Astrocyte of the spinal cord (primary cell): ENCODE data around the gene NKX2-4.

ENCODE experiments used
- DNase-seq: peaks from one replicate; pipeline ENCODE4 v3.0.0; 2011; ENCODE audit warnings: low read depth, low spot score
- H3K4me3 ChIP-seq: 2 replicates; pipeline ENCODE4 v1.5.1; 2011; ENCODE audit warnings: low read depth, mild to moderate bottlenecking, low read length, moderate library complexity
- in situ Hi-C: cut with HindIII; loops from 2 replicates; pipeline ENCODE4 v1.10.0; 2017; ENCODE audit warnings: low sequenced_read_pairs
- TF ChIP-seq, protein P1 (sequence below): IDR thresholded peaks from 2 replicates; pipeline ENCODE4 v1.5.1; 2012; ENCODE audit warnings: low read depth, mild to moderate bottlenecking, low read length, inconsistent platforms

The NKX2-4 gene

GRCh38 chr20:21397341-21398108, at the start of gene NKX2-4:
Gene NKX2-4, minus strand, starts transcription at chr20:21397526. Its CDS starts 127 bp downstream, at chr20:21397399.
- DNase-seq: no peak
- in situ Hi-C loops: no loop called here
- TF ChIP-seq, protein P1, sequence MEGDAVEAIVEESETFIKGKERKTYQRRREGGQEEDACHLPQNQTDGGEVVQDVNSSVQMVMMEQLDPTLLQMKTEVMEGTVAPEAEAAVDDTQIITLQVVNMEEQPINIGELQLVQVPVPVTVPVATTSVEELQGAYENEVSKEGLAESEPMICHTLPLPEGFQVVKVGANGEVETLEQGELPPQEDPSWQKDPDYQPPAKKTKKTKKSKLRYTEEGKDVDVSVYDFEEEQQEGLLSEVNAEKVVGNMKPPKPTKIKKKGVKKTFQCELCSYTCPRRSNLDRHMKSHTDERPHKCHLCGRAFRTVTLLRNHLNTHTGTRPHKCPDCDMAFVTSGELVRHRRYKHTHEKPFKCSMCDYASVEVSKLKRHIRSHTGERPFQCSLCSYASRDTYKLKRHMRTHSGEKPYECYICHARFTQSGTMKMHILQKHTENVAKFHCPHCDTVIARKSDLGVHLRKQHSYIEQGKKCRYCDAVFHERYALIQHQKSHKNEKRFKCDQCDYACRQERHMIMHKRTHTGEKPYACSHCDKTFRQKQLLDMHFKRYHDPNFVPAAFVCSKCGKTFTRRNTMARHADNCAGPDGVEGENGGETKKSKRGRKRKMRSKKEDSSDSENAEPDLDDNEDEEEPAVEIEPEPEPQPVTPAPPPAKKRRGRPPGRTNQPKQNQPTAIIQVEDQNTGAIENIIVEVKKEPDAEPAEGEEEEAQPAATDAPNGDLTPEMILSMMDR: no peak
- no peak within 1 kb of the TSS for H3K4me3 ChIP-seq

DNA sequence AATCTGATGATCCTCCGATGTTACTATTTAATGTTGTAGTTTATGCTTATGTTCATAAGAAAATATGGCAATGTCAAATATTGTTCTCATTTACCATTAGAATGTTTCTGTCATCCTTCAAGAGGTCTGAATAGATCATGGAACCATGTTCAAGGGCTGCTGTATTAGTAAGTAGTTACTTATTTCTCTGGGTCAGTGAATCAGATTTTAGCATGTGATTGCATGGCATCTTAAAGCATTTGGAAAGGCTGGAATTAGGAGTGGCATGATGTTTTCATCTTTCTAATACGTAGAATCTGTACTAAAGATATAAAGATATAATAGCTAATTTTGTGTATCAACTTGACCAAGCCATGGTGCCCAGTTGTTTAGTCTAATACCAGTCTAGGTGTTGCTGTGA, 40.5 kb upstream of the NKX2-4 start:
- TF ChIP-seq, protein P1: no peak
- H3K4me3 ChIP-seq: no peak overlapping the region
- in situ Hi-C loops: no loop called here
- DNase-seq: no peak

GRCh38 chr20:21437248-21437647, 39.9 kb upstream of the NKX2-4 start:
- TF ChIP-seq, protein P1: no peak
- in situ Hi-C loops: no loop called here
- DNase-seq: no peak
- no peak overlapping the region for H3K4me3 ChIP-seq

DNA sequence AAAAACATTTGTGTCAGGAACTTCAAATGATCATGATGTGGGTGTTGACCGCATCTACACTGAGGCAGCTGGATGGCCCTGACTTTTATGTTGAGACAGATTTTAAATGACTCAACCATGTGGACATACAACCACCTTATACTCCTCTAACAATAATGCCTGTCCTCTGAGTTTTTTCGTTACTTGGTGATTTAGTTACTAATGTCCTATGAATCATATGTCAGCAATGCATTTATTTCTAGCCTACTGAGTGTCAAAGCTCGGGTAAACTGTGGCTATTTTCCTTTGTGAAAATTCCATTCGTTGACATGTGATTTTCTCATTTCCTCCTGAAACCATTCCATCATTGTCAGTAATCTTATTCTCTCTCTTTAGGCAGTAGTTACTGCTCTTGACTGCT, 38.9 kb upstream of the NKX2-4 start:
- TF ChIP-seq, protein P1: no peak
- DNase-seq: peak; percentile 88
- in situ Hi-C loops: no loop called here
- no peak overlapping the region for H3K4me3 ChIP-seq

DNA sequence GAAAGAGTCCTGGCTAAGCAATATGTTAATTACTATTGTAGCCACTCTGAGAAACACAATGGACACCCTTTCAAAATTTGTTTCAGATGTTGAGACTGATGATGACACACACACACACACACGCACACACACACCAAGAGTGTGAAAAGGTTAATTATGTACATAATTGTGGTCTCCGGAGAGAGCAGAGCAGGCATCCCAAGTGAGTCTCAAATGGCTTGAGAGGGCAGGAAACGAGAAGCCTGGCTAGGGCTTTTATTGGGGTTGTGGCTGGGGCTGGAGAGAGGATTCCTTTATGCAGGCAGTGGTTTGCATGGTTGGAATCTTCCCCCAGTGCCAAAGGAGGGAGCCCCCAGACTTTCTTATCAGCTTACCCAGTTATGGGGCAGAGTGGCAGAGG, 38.2 kb upstream of the NKX2-4 start:
- H3K4me3 ChIP-seq: no peak overlapping the region
- TF ChIP-seq, protein P1: no peak
- DNase-seq: no peak
- in situ Hi-C loops: no loop called here

- TF ChIP-seq, protein P1: no peak
- in situ Hi-C loops: no loop called here
- no peak for DNase-seq
- H3K4me3 ChIP-seq: no peak overlapping the region
These were observed 36.1 kb upstream of the NKX2-4 start for GRCh38 chr20:21433329-21433890.
